HTR-8/SVneo (cell line): ENCODE results near the gene PXMP4.

ENCODE experiments used
- DNase-seq: peaks from one replicate; pipeline ENCODE4 v3.0.0; 2011; ENCODE audit warnings: low spot score, mixed read lengths; ENCODE audit not compliant: insufficient read length
- FAIRE-seq: peaks from 2 replicates; lab custom pipeline; 2011; peaks lifted over from hg19 to GRCh38; lab: Jason Lieb, UNC

The PXMP4 gene

GRCh38 chr20:33733654-33734576 lies 13.8 kb upstream of the PXMP4 start:
- peak; percentile 48 for FAIRE-seq
- peak; percentile 60 for DNase-seq

DNA sequence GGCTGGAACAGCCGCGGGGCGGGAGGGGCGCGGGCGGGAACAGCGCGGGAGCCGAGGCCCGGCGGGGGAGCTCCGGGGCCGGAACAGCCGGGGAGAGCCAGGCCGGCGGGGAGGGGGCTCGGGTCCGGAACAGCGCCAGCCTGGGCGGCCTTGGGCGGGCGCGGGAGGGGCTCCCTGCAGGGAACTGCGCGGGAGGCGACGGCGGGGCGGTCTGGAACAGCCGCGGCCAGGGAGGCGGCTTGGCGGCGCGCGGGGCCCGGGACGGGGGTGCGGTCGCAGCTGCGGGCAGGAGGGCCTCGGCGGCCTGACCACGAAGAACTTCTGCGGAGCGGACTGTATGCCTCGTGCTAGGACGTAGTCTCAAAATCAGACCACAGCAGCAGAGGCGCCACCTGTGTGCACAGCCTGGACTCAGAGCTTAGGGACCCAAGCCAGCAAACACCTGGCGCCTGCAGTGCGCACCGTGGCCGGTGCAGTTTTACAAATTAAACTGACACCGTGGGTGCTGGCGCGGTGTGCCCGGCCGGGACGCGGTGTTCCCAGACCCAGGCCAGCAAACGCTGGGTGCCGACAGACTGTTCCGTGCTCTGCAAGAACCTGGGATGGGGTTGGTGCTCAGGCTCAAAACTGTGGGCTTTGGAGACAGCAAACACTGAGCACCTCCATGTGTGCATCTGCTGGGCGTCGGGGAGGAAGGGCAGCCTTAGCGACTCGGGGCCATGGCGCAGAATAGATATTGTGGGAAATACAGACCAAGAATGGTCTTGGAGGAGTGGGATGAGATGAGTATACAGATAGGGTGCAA lies 12.3 kb upstream of the PXMP4 start:
- DNase-seq (no peak), FAIRE-seq (no peak)

GRCh38 chr20:33731693-33732165 lies 11.6 kb upstream of the PXMP4 start, which contains the start of gene ZNF341:
Gene ZNF341 (plus strand): TSS chr20:33731996. CDS start chr20:33732022, 26 bp downstream.
- DNase-seq (peak; percentile 86), FAIRE-seq (no peak)

DNA sequence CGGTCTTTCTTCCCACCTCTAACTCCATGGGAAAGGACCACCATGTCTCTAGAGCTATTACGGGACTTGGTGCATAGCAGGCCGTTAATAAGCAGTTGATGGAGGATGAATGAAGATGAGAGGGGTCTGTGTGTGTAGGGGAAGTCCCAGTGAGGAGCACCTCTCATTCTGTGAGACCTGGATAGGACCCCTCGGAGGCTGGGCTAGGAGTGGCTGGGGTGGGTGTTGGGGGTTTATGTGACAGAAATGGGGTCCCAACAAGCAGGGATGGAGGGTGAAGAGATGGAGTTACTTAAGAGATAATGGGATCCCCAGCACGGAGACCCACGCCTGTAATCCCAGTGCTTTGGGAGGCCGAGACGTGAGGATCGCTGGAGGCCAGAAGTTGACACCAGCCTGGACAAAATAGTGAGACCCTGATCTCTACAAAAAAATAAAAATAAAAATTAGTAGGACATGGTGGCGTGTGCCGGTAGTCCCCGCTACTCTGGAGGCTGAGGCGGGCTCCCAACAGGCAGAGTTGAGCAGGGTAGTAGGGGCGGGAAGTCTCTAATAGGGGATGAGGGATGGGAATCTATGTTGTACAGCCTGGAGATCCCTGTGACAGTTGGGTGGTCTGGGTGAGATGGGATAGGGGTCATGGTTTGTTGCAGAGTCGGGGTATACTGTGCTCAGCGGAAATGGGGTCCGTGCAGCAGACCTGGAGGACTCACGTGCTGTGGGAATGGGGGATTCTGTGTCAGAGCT lies 11.0 kb upstream of the PXMP4 start:
- FAIRE-seq (no peak), DNase-seq (no peak)

- DNase-seq (no peak), FAIRE-seq (no peak)
Measured at GRCh38 chr20:33729101-33729500, 9.0 kb upstream of the PXMP4 start.

DNA sequence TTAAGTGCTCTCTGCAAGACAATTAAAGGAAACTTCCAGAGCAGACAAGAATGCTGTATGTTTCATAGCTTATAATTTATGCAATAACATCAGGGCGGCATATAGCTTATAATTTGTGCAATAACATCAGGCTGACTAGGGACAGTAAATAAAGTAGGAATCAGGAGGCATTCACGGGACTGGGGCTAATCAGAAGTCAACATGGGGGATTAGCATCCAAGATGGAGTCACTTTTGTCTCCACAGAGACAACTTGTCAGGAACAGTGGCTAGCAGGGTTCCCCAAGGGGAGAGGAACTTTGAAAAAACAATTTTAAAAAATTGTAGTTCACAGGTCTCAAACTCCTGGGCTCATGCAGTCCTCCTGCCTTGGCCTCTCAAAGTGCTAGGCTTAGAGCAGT lies 8.4 kb upstream of the PXMP4 start:
- DNase-seq (no peak), FAIRE-seq (no peak)

GRCh38 chr20:33727806-33728205 lies 7.7 kb upstream of the PXMP4 start:
- no peak for FAIRE-seq
- no peak for DNase-seq

DNA sequence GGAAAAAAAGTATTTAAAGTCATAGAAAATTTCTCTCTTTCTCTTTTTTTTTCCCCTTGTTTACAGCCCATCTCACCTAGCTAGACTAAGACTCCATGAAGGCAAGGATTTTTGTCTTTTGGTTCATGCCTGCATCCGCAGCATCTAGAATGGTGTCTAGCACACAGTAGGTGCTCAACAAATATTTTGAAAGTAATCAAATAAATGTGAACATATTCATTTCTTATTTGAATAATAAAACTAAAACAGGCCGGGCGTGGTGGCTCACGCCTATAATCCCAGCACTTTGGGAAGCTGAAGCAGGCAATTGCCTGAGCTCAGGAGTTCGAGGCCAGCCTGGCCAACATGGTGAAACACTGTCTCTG lies 7.0 kb upstream of the PXMP4 start:
- DNase-seq (no peak), FAIRE-seq (no peak)

GRCh38 chr20:33725607-33726264 lies 5.6 kb upstream of the PXMP4 start:
- no peak for DNase-seq
- no peak for FAIRE-seq

- FAIRE-seq (no peak), DNase-seq (no peak)
Measured at GRCh38 chr20:33724439-33725094, 4.5 kb upstream of the PXMP4 start.

GRCh38 chr20:33721391-33722140 lies 1.5 kb upstream of the PXMP4 start:
- no peak for DNase-seq
- FAIRE-seq, result no peak

GRCh38 chr20:33719277-33719988 lies 677 bp downstream of the PXMP4 start:
- DNase-seq, result no peak
- FAIRE-seq, result no peak

DNA sequence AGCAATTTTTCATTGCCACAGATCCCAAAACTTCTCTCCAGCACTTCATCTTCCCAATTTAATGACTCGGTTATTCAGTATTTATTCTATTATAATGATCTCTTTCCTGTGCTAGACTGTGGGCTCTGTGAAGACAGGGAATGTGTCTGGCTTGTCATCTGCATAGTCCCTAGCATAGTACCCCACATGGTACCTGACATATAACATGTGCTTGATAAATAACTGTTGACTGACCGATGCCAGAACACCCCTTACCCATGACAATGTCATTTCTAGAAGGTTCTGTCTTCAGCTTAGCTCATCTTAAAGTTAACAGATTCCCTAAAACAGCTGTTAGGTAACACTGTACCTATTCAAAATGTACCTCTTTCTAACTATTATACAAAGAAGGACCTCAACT lies 3.6 kb downstream of the PXMP4 start:
- no peak for DNase-seq
- FAIRE-seq, result no peak

GRCh38 chr20:33713865-33714367 lies 6.2 kb downstream of the PXMP4 start:
- DNase-seq (no peak), FAIRE-seq (no peak)

DNA sequence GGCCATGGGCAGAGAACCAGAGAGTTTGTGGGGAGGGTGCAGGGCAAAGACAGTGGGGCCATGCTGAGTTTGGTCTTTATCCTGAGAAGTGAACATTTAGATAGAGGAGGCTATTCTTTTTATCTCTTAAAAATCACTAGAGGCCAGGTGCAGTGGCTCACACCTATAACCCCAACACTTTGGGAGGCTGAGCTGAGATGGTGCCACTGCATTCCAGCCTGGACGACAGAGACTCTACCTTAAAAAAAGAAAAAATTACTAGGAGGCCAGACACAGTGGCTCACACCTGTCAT lies 8.7 kb downstream of the PXMP4 start:
- no peak for FAIRE-seq
- no peak for DNase-seq

DNA sequence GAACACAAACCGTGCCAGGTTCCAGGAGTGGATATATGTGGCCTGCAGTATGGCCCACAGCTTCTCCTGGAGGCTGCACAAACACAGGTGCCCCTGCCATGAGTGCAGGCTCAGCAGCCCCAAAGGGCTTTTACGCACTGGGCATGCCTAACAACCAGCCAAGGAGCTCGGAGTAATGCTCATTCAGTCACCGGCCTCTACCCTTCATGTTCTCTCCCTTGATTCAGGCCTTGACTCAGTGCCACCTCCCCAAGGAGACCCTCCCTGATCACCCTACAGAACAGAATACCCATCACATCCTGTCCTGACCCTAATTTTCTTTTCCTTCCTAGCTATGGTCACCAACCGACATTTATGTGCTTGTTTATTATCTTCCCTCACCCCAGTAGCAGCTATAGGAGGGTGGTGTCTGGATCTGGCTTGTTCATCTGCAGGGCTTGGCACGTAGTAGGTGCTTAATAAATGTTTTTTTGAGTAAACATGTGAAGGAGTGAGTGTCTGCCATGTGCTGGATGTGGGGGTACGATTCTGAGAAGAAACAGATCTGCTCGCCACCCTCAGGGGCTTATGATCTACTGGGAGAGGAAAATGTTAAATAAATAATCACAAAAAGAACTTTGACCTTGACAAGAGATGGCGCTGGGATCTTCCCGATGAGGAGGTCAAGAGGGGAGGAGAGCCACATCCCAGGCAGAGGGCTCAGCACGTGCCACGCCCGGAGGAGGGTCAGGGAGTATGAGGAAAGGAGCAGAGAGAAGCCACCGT lies 9.2 kb downstream of the PXMP4 start:
- FAIRE-seq (no peak), DNase-seq (no peak)

DNA sequence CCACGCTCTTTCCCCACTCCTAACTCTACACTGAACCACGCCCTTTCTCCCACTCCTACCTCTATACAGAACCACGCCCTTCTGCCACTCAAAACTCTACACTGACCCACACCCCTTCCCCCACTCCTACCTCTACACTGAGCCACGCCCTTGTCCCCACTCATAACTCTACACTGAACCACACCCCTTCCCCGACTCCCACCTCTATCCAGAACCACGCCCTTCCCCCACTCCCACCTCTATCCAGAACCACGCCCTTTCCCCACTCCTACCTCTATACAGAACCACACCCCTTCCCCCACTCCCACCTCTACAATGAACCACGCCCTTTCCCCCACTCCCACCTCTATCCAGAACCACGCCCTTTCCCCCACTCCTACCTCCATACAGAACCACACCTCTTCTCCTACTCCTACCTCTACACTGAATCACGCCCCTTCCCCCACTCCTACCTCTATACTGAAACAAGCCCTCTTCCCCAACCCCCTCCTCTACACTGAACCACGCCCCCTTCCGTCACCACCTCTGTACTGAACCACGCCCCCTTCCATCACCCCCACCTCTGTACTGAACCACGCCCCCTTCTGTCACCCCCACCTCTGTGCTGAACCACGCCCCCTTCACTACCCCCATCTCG lies 10.1 kb downstream of the PXMP4 start:
- no peak for FAIRE-seq
- DNase-seq, result no peak
